WTC11 (cell line): ENCODE data around the gene PLA2G2E. TPM values are rescaled to one million over a fixed set of nuclear protein-coding genes. Genes with fewer than 3 reads are reported as not detected.

Experiments used
- ATAC-seq: fragments of 200-7000 bp; cut with Tn5 transposase; 2 replicates; pipeline ENCODE4 v1.10.0; 2021; ENCODE audit warnings: mild to moderate bottlenecking, moderate library complexity
- CTCF ChIA-PET: fragments of 300-600 bp; sonication (Branson Sonifier 250); formaldehyde crosslinking; loops from one replicate; lab custom pipeline; 2021; ENCODE audit warnings: antibody characterized with exemption; lab: Charles Lee
- POLR2A ChIA-PET: fragments of 350-600 bp; sonication (Branson Sonifier 250); formaldehyde crosslinking; loops from one replicate; lab custom pipeline; 2021; ENCODE audit warnings: antibody characterized with exemption; lab: Charles Lee
- DNase-seq: peaks from one replicate; pipeline ENCODE4 v3.0.0; 2021; ENCODE audit warnings: low spot score
- H3K27ac Mint-ChIP-seq: 2 replicates; pipeline ENCODE4 v1.8.0; 2021; ENCODE audit warnings: mixed read lengths
- H3K27me3 Mint-ChIP-seq: 2 replicates; pipeline ENCODE4 v1.8.0; 2021; ENCODE audit warnings: low read depth, mild to moderate bottlenecking, moderate library complexity, mixed read lengths
- H3K36me3 Mint-ChIP-seq: 2 replicates; pipeline ENCODE4 v1.8.0; 2021; ENCODE audit warnings: mixed read lengths
- H3K4me1 Mint-ChIP-seq: 2 replicates; pipeline ENCODE4 v1.8.0; 2022; ENCODE audit warnings: mixed read lengths
- H3K4me3 Mint-ChIP-seq: 2 replicates; pipeline ENCODE4 v1.8.0; 2021; ENCODE audit warnings: mild to moderate bottlenecking, moderate library complexity, mixed read lengths
- H3K9me3 Mint-ChIP-seq: 2 replicates; pipeline ENCODE4 v1.8.0; 2021; ENCODE audit warnings: mixed read lengths
- ATF1 ChIP-seq: sonication (generic); formaldehyde crosslinking; IDR thresholded peaks from 2 replicates; pipeline ENCODE4 v1.8.1; 2023; ENCODE audit warnings: mild to moderate bottlenecking, moderate library complexity, missing genetic modification reagents
- CBFB ChIP-seq: sonication (generic); formaldehyde crosslinking; IDR thresholded peaks from 2 replicates; pipeline ENCODE4 v1.8.1; 2022; ENCODE audit warnings: mild to moderate bottlenecking, low read depth, missing genetic modification reagents
- ESRRA ChIP-seq: sonication (generic); formaldehyde crosslinking; IDR thresholded peaks from 2 replicates; pipeline ENCODE4 v1.8.1; 2022; ENCODE audit warnings: mild to moderate bottlenecking, missing genetic modification reagents, borderline replicate concordance
- ETV6 ChIP-seq: sonication (generic); formaldehyde crosslinking; IDR thresholded peaks from 2 replicates; pipeline ENCODE4 v1.8.1; 2022; ENCODE audit warnings: mild to moderate bottlenecking, missing genetic modification reagents
- FOXK1 ChIP-seq: sonication (generic); formaldehyde crosslinking; IDR thresholded peaks from 2 replicates; pipeline ENCODE4 v1.8.0; 2022; ENCODE audit warnings: mild to moderate bottlenecking, moderate library complexity, missing genetic modification reagents
- GRHL2 ChIP-seq: fragments of 250-450 bp; sonication (Bioruptor Pico); IDR thresholded peaks from 2 replicates; pipeline ENCODE4 v1.8.0; 2022; ENCODE audit warnings: mild to moderate bottlenecking, moderate library complexity; ENCODE audit not compliant: insufficient replicate concordance, severe bottlenecking
- IRF2 ChIP-seq: sonication (generic); formaldehyde crosslinking; IDR thresholded peaks from 2 replicates; pipeline ENCODE4 v1.8.0; 2022; ENCODE audit warnings: low read depth, missing genetic modification reagents, borderline replicate concordance
- MXD4 ChIP-seq: fragments of 250-450 bp; sonication (Bioruptor Pico); IDR thresholded peaks from 2 replicates; pipeline ENCODE4 v1.8.0; 2021; ENCODE audit warnings: mild to moderate bottlenecking, moderate library complexity, borderline replicate concordance
- NFATC4 ChIP-seq: fragments of 250-450 bp; sonication (Bioruptor Pico); IDR thresholded peaks from 2 replicates; pipeline ENCODE4 v1.9.0; 2021; ENCODE audit warnings: mild to moderate bottlenecking
- NR1H2 ChIP-seq: sonication (generic); formaldehyde crosslinking; IDR thresholded peaks from 2 replicates; pipeline ENCODE4 v1.9.0; 2021; ENCODE audit warnings: mild to moderate bottlenecking, moderate library complexity, missing genetic modification reagents
- NR3C1 ChIP-seq: sonication (generic); formaldehyde crosslinking; conservative IDR thresholded peaks from 2 replicates; pipeline ENCODE4 v1.8.1; 2023; ENCODE audit warnings: low read depth, mild to moderate bottlenecking, missing genetic modification reagents
- PRRX2 ChIP-seq: fragments of 250-450 bp; sonication (Bioruptor Pico); IDR thresholded peaks from 2 replicates; pipeline ENCODE4 v1.8.0; 2021; ENCODE audit warnings: mild to moderate bottlenecking
- SMAD3 ChIP-seq: sonication (generic); formaldehyde crosslinking; IDR thresholded peaks from 2 replicates; pipeline ENCODE4 v1.8.0; 2022; ENCODE audit warnings: missing genetic modification reagents, mild to moderate bottlenecking, borderline replicate concordance
- SOX15 ChIP-seq: fragments of 250-450 bp; sonication (Bioruptor Pico); IDR thresholded peaks from 2 replicates; pipeline ENCODE4 v1.9.0; 2021; ENCODE audit warnings: mild to moderate bottlenecking
- TP53 ChIP-seq: sonication (generic); formaldehyde crosslinking; IDR thresholded peaks from 2 replicates; pipeline ENCODE4 v1.8.1; 2023; ENCODE audit warnings: mild to moderate bottlenecking, missing genetic modification reagents
- ZBTB21 ChIP-seq: sonication (generic); formaldehyde crosslinking; IDR thresholded peaks from 2 replicates; pipeline ENCODE4 v1.8.1; 2023; ENCODE audit warnings: mild to moderate bottlenecking, missing genetic modification reagents, borderline replicate concordance
- ZNF138 ChIP-seq: sonication (generic); formaldehyde crosslinking; conservative IDR thresholded peaks from 2 replicates; pipeline ENCODE4 v1.8.1; 2022; ENCODE audit warnings: mild to moderate bottlenecking, moderate library complexity, missing genetic modification reagents
- ZNF219 ChIP-seq: sonication (generic); formaldehyde crosslinking; IDR thresholded peaks from 2 replicates; pipeline ENCODE4 v1.8.0; 2023; ENCODE audit warnings: missing genetic modification reagents, mild to moderate bottlenecking, borderline replicate concordance
- ZNF396 ChIP-seq: fragments of 250-450 bp; sonication (Bioruptor Pico); IDR thresholded peaks from 2 replicates; pipeline ENCODE4 v1.8.0; 2021; ENCODE audit warnings: mild to moderate bottlenecking, moderate library complexity, borderline replicate concordance
- ZNF416 ChIP-seq: fragments of 250-450 bp; sonication (Bioruptor Pico); IDR thresholded peaks from 2 replicates; pipeline ENCODE4 v1.9.0; 2021; ENCODE audit warnings: mild to moderate bottlenecking, inconsistent platforms
- total RNA-seq: library from RNA; stranded (reverse); gene quantifications from 3 replicates; pipeline ENCODE4 v1.2.3, GENCODE V29; 2021
- TF ChIP-seq, protein P1 (sequence below): sonication (generic); formaldehyde crosslinking; IDR thresholded peaks from 2 replicates; pipeline ENCODE4 v1.8.0; 2022; ENCODE audit warnings: mild to moderate bottlenecking, missing genetic modification reagents
- TF ChIP-seq, protein P2 (sequence below): sonication (generic); formaldehyde crosslinking; conservative IDR thresholded peaks from 2 replicates; pipeline ENCODE4 v1.8.1; 2022; ENCODE audit warnings: mild to moderate bottlenecking, missing genetic modification reagents
- TF ChIP-seq, protein P3 (sequence below): sonication (generic); formaldehyde crosslinking; IDR thresholded peaks from 2 replicates; pipeline ENCODE4 v1.8.1; 2022; ENCODE audit warnings: low read depth, missing genetic modification reagents, borderline replicate concordance
- TF ChIP-seq, protein P4 (sequence below): sonication (generic); formaldehyde crosslinking; IDR thresholded peaks from 2 replicates; pipeline ENCODE4 v1.8.1; 2023; ENCODE audit warnings: mild to moderate bottlenecking, missing genetic modification reagents, moderate library complexity
- TF ChIP-seq, protein P5 (sequence below): sonication (generic); formaldehyde crosslinking; IDR thresholded peaks from 2 replicates; pipeline ENCODE4 v1.8.0; 2022; ENCODE audit warnings: mild to moderate bottlenecking, missing genetic modification reagents
- TF ChIP-seq, protein P6 (sequence below): fragments of 250-450 bp; sonication (Bioruptor Pico); IDR thresholded peaks from 2 replicates; pipeline ENCODE4 v1.9.0; 2021; ENCODE audit warnings: moderate library complexity, mild to moderate bottlenecking, inconsistent platforms, borderline replicate concordance
- TF ChIP-seq, protein P7 (sequence below): fragments of 200-600 bp; IDR thresholded peaks from 2 replicates; pipeline ENCODE4 v1.8.0; 2022; ENCODE audit warnings: antibody characterized with exemption
- TF ChIP-seq, protein P8 (sequence below): sonication (generic); formaldehyde crosslinking; IDR thresholded peaks from 2 replicates; pipeline ENCODE4 v1.8.0; 2022; ENCODE audit warnings: mild to moderate bottlenecking, missing genetic modification reagents

The PLA2G2E gene
- total RNA-seq, 1 experiment from 2014 or later: not detected

DNA sequence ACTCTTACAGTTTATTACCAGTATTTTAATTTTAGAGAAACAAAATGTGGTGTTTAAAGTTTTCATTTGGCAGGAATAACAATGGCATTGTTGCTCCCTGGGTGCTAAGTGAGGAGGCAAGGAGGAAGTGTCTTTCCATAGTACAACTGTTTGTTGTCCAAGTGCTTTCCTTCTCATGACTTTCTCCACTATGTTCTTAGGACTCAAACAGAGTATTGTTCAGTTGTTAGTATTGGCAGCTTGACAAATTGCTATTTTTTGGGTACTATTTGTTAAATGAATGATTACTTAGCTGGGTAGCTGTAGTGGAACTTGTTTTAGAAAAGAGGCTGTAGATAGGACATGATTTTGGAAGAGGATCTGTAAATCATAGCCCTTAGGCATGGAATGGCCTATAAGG, 33.8 kb downstream of the PLA2G2E start:
- no peak overlapping the region for H3K27ac Mint-ChIP-seq
- DNase-seq (no peak), ATAC-seq (no peak)
- CTCF ChIA-PET: interaction anchor here (1.8 kb wide), 1 partner anchor 8 kb away, joined by 7 read pairs; the partner anchor contains the start of gene OTUD3
- TF ChIP-seq NFATC4 (CRISPR knock-in tag) (no peak), ZNF219 (CRISPR knock-in tag) (no peak), FOXK1 (CRISPR knock-in tag) (no peak), TP53 (CRISPR knock-in tag) (no peak), NR1H2 (CRISPR knock-in tag) (no peak), SOX15 (CRISPR knock-in tag) (no peak), NR3C1 (CRISPR knock-in tag) (no peak), GRHL2 (CRISPR knock-in tag) (no peak), SMAD3 (CRISPR knock-in tag) (no peak), MXD4 (CRISPR knock-in tag) (no peak), CBFB (CRISPR knock-in tag) (no peak), ZNF138 (CRISPR knock-in tag) (no peak), PRRX2 (CRISPR knock-in tag) (no peak), ATF1 (CRISPR knock-in tag) (no peak), IRF2 (CRISPR knock-in tag) (no peak), ETV6 (CRISPR knock-in tag) (no peak)
- TF ChIP-seq, protein P1, sequence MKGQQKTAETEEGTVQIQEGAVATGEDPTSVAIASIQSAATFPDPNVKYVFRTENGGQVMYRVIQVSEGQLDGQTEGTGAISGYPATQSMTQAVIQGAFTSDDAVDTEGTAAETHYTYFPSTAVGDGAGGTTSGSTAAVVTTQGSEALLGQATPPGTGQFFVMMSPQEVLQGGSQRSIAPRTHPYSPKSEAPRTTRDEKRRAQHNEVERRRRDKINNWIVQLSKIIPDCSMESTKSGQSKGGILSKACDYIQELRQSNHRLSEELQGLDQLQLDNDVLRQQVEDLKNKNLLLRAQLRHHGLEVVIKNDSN (CRISPR knock-in tag): no peak
- peaks cover 6% of the 10 kb centered on the region for H3K4me1 Mint-ChIP-seq
- POLR2A ChIA-PET: no interaction called here
- no peak overlapping the region for H3K4me3 Mint-ChIP-seq
- H3K36me3 Mint-ChIP-seq: peaks cover 37% of the 10 kb centered on the region
- no peaks in the 10 kb centered on the region for H3K27me3 Mint-ChIP-seq
- H3K9me3 Mint-ChIP-seq: no peaks in the 10 kb centered on the region

DNA sequence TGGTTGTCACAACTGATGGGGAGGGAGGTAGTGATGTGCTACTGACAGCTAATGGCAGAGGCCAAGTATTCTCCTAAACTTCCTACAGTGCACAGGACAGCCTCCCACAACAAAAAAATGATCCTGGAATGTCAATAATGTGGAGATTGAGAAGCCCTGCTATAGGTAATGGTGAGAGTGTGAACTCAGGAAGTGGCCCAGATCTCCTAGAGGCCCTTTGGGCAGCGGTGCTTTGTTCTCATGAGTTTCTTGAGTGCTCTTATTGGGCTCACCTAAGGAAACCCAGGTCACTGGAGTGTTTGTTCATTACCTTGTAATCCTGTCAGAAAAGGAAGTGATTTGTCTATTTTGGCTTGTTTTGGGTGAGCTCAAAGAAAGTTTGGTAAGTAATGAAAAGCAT, 35.3 kb downstream of the PLA2G2E start:
- POLR2A ChIA-PET: no interaction called here
- TF ChIP-seq, protein P2, sequence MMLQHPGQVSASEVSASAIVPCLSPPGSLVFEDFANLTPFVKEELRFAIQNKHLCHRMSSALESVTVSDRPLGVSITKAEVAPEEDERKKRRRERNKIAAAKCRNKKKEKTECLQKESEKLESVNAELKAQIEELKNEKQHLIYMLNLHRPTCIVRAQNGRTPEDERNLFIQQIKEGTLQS (CRISPR knock-in tag): no peak
- no peak for TF ChIP-seq ZBTB21 (CRISPR knock-in tag)
- no peak for TF ChIP-seq ZNF396
- TF ChIP-seq, protein P3, sequence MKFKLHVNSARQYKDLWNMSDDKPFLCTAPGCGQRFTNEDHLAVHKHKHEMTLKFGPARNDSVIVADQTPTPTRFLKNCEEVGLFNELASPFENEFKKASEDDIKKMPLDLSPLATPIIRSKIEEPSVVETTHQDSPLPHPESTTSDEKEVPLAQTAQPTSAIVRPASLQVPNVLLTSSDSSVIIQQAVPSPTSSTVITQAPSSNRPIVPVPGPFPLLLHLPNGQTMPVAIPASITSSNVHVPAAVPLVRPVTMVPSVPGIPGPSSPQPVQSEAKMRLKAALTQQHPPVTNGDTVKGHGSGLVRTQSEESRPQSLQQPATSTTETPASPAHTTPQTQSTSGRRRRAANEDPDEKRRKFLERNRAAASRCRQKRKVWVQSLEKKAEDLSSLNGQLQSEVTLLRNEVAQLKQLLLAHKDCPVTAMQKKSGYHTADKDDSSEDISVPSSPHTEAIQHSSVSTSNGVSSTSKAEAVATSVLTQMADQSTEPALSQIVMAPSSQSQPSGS: no peak
- TF ChIP-seq FOXK1 (CRISPR knock-in tag): no peak
- TF ChIP-seq, protein P4, sequence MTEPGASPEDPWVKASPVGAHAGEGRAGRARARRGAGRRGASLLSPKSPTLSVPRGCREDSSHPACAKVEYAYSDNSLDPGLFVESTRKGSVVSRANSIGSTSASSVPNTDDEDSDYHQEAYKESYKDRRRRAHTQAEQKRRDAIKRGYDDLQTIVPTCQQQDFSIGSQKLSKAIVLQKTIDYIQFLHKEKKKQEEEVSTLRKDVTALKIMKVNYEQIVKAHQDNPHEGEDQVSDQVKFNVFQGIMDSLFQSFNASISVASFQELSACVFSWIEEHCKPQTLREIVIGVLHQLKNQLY: no peak
- TF ChIP-seq ZNF138 (CRISPR knock-in tag): no peak
- TF ChIP-seq ATF1 (CRISPR knock-in tag): no peak
- no peak for TF ChIP-seq ESRRA (CRISPR knock-in tag)
- TF ChIP-seq, protein P5, sequence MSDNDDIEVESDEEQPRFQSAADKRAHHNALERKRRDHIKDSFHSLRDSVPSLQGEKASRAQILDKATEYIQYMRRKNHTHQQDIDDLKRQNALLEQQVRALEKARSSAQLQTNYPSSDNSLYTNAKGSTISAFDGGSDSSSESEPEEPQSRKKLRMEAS (CRISPR knock-in tag): no peak
- TF ChIP-seq SMAD3 (CRISPR knock-in tag): no peak
- TF ChIP-seq, protein P6, sequence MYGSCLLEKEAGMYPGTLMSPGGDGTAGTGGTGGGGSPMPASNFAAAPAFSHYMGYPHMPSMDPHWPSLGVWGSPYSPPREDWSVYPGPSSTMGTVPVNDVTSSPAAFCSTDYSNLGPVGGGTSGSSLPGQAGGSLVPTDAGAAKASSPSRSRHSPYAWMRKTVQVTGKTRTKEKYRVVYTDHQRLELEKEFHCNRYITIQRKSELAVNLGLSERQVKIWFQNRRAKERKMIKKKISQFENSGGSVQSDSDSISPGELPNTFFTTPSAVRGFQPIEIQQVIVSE: no peak
- TF ChIP-seq ZNF416 (CRISPR knock-in tag): no peak
- no peak for TF ChIP-seq NR3C1 (CRISPR knock-in tag)
- TF ChIP-seq, protein P7, sequence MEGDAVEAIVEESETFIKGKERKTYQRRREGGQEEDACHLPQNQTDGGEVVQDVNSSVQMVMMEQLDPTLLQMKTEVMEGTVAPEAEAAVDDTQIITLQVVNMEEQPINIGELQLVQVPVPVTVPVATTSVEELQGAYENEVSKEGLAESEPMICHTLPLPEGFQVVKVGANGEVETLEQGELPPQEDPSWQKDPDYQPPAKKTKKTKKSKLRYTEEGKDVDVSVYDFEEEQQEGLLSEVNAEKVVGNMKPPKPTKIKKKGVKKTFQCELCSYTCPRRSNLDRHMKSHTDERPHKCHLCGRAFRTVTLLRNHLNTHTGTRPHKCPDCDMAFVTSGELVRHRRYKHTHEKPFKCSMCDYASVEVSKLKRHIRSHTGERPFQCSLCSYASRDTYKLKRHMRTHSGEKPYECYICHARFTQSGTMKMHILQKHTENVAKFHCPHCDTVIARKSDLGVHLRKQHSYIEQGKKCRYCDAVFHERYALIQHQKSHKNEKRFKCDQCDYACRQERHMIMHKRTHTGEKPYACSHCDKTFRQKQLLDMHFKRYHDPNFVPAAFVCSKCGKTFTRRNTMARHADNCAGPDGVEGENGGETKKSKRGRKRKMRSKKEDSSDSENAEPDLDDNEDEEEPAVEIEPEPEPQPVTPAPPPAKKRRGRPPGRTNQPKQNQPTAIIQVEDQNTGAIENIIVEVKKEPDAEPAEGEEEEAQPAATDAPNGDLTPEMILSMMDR: no peak
- TF ChIP-seq, protein P8, sequence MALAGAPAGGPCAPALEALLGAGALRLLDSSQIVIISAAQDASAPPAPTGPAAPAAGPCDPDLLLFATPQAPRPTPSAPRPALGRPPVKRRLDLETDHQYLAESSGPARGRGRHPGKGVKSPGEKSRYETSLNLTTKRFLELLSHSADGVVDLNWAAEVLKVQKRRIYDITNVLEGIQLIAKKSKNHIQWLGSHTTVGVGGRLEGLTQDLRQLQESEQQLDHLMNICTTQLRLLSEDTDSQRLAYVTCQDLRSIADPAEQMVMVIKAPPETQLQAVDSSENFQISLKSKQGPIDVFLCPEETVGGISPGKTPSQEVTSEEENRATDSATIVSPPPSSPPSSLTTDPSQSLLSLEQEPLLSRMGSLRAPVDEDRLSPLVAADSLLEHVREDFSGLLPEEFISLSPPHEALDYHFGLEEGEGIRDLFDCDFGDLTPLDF: no peak

More for the DNA sequence above, 35.3 kb downstream of the PLA2G2E start:
- Mint-ChIP-seq H3K9me3 (no peaks in the 10 kb centered on the region), H3K27ac (no peak overlapping the region), H3K4me3 (no peak overlapping the region), H3K27me3 (no peaks in the 10 kb centered on the region), H3K36me3 (peaks cover 29% of the 10 kb centered on the region), H3K4me1 (peaks cover 15% of the 10 kb centered on the region)
- CTCF ChIA-PET: no interaction called here
- DNase-seq (no peak), ATAC-seq (no peak)
